K562 treated with DMSO at 1 percent for 4 hours (cell line): ENCODE measurements around the gene ZNF761. TPM values are rescaled to one million over a fixed set of nuclear protein-coding genes. Genes with fewer than 3 reads are reported as not detected.

Source experiments
- total RNA-seq: library from RNA; unstranded; fragments of 300-600 nt; gene quantifications from 2 replicates; pipeline ENCODE4 v1.2.3, GENCODE V29; 2022; ENCODE audit not compliant: insufficient read depth

The ZNF761 gene
- total RNA-seq = 6.4 and 7.6 TPM in 2 replicates

GRCh38 chr19:53431399-53432087, at the start of gene ZNF761:
TSS of gene ZNF761 (plus strand) at chr19:53431984. CDS start at chr19:53447269, 15,285 bp downstream.

GRCh38 chr19:53394974-53395839, 36.6 kb upstream of the ZNF761 start, which contains the start of gene ZNF765:
TSS of gene ZNF765 (plus strand) at chr19:53395149. CDS start at chr19:53398016, 2,867 bp downstream.

GRCh38 chr19:53467485-53468262, 35.9 kb downstream of the ZNF761 start, which contains the start of gene ZNF813:
TSS of gene ZNF813 (plus strand) at chr19:53467733. CDS start at chr19:53483823, 16,090 bp downstream.

Other genes with a start within 250 kb of the ZNF761 start
- 0.35 and 3.1 TPM in 2 replicates for gene ZNF665, start 238.6 kb upstream of the ZNF761 start, total RNA-seq
- not detected in 2 replicates for gene ZNF677, start 177.1 kb upstream of the ZNF761 start, total RNA-seq
- not detected in 2 replicates for gene VN1R2, start 173.7 kb upstream of the ZNF761 start, total RNA-seq
- not detected in 2 replicates for gene VN1R4, start 164.3 kb upstream of the ZNF761 start, total RNA-seq
- 2.9 and 3.4 TPM in 2 replicates for gene ZNF845, start 98.2 kb upstream of the ZNF761 start, total RNA-seq
- 1.7 and 2.1 TPM in 2 replicates for gene ZNF525, start 66.3 kb upstream of the ZNF761 start, total RNA-seq
- 2.5 and 3.8 TPM in 2 replicates for gene ZNF765, start 36.8 kb upstream of the ZNF761 start, total RNA-seq
- 2.3 and 2.8 TPM in 2 replicates for gene ZNF813, start 35.7 kb downstream of the ZNF761 start, total RNA-seq
- gene ZNF331, start 106.2 kb downstream of the ZNF761 start, total RNA-seq = 3.3 and 4.2 TPM in 2 replicates
- gene DPRX, start 200.0 kb downstream of the ZNF761 start, total RNA-seq = not detected in 2 replicates